OCI-LY1 (cell line): Measurements from ENCODE around the gene ZNF76.

Experiments used
- H2AFZ ChIP-seq: fragments of 200-600 bp; sonication (generic), shearing (Covaris generic); 2 replicates; pipeline ENCODE4 v1.6.0; 2014; ENCODE audit warnings: antibody characterized with exemption, mild to moderate bottlenecking, low read length
- H3F3A ChIP-seq: fragments of 200-600 bp; sonication (generic), shearing (Covaris generic); 2 replicates; pipeline ENCODE4 v1.6.0; 2014; ENCODE audit warnings: mild to moderate bottlenecking, antibody characterized with exemption, low read length, moderate library complexity; ENCODE audit not compliant: insufficient read depth
- H3K27ac ChIP-seq: fragments of 200-600 bp; sonication (generic); 2 replicates; pipeline ENCODE4 v1.5.1; 2014; ENCODE audit warnings: low read length, mixed run types, mild to moderate bottlenecking, low read depth; ENCODE audit not compliant: poor library complexity, severe bottlenecking
- H3K27me3 ChIP-seq: fragments of 200-600 bp; sonication (generic); 2 replicates; pipeline ENCODE4 v1.6.0; 2014; ENCODE audit warnings: antibody characterized with exemption, mild to moderate bottlenecking, low read length, moderate library complexity; ENCODE audit not compliant: insufficient read depth
- H3K36me3 ChIP-seq: fragments of 200-600 bp; sonication (generic); 2 replicates; pipeline ENCODE4 v1.6.1; 2014; ENCODE audit warnings: mild to moderate bottlenecking, antibody characterized with exemption, low read length, moderate library complexity, mixed read lengths; ENCODE audit not compliant: insufficient read depth
- H3K4me1 ChIP-seq: fragments of 200-600 bp; sonication (generic); 2 replicates; pipeline ENCODE4 v1.5.1; 2014; ENCODE audit warnings: mild to moderate bottlenecking, low read length, moderate library complexity; ENCODE audit not compliant: insufficient read depth, severe bottlenecking
- H3K4me2 ChIP-seq: fragments of 200-600 bp; sonication (generic), shearing (Covaris generic); 2 replicates; pipeline ENCODE4 v1.6.1; 2014; ENCODE audit warnings: low read length
- H3K4me3 ChIP-seq: fragments of 200-600 bp; sonication (generic); 2 replicates; pipeline ENCODE4 v1.5.1; 2014; ENCODE audit warnings: low read length, low read depth, mild to moderate bottlenecking, mixed read lengths; ENCODE audit not compliant: poor library complexity, severe bottlenecking
- H3K79me2 ChIP-seq: fragments of 200-600 bp; shearing (Covaris generic); 2 replicates; pipeline ENCODE4 v1.6.1; 2016; ENCODE audit warnings: mixed run types, low read length, mixed read lengths; ENCODE audit not compliant: insufficient read depth
- H3K9ac ChIP-seq: fragments of 200-600 bp; sonication (generic), shearing (Covaris generic); 2 replicates; pipeline ENCODE4 v1.6.1; 2014; ENCODE audit warnings: mild to moderate bottlenecking, low read length, mixed read lengths
- H3K9me2 ChIP-seq: fragments of 200-600 bp; sonication (generic), shearing (Covaris generic); 2 replicates; pipeline ENCODE4 v1.6.1; 2014; ENCODE audit warnings: low read depth, mild to moderate bottlenecking, low read length, mixed read lengths
- H3K9me3 ChIP-seq: fragments of 200-600 bp; shearing (Covaris generic); 2 replicates; pipeline ENCODE4 v1.6.1; 2014; ENCODE audit warnings: low read length, mixed read lengths
- H4K20me1 ChIP-seq: fragments of 200-600 bp; sonication (generic), shearing (Covaris generic); 2 replicates; pipeline ENCODE4 v1.6.0; 2016; ENCODE audit warnings: mild to moderate bottlenecking, low read length; ENCODE audit not compliant: insufficient read depth
- CTCF ChIP-seq: fragments of 200-600 bp; sonication (generic), shearing (Covaris generic); IDR thresholded peaks from 2 replicates; pipeline ENCODE4 v1.5.1; 2017; ENCODE audit warnings: mild to moderate bottlenecking, antibody characterized with exemption, low read length, moderate library complexity, mixed read lengths
- EZH2 ChIP-seq: fragments of 200-600 bp; sonication (generic), shearing (Covaris generic); IDR thresholded peaks from 2 replicates; pipeline ENCODE4 v1.8.0; 2017; ENCODE audit warnings: borderline replicate concordance, mixed run types, mild to moderate bottlenecking, antibody characterized with exemption, low read length, moderate library complexity, mixed read lengths

Gene ZNF76

GRCh38 chr6:35223396-35223795 lies 36.1 kb upstream of the ZNF76 start:
- Histone ChIP-seq H3K4me1 (no peaks in the 10 kb centered on the region), H2AFZ (no peak overlapping the region), H3K9ac (no peak overlapping the region), H3K4me2 (no peak overlapping the region), H4K20me1 (no peaks in the 10 kb centered on the region), H3K27me3 (no peaks in the 10 kb centered on the region), H3K27ac (no peak overlapping the region), H3F3A (no peaks in the 10 kb centered on the region), H3K79me2 (no peaks in the 10 kb centered on the region), H3K36me3 (no peaks in the 10 kb centered on the region), H3K9me2 (no peaks in the 10 kb centered on the region), H3K9me3 (no peaks in the 10 kb centered on the region), H3K4me3 (no peak overlapping the region)
- TF ChIP-seq CTCF (no peak), EZH2 (no peak)

- Histone ChIP-seq H3K9me2 (no peaks in the 10 kb centered on the region), H2AFZ (no peak overlapping the region), H3K4me1 (no peaks in the 10 kb centered on the region), H3K9ac (no peak overlapping the region), H3F3A (no peaks in the 10 kb centered on the region), H3K36me3 (no peaks in the 10 kb centered on the region), H3K4me2 (no peak overlapping the region), H3K79me2 (no peaks in the 10 kb centered on the region), H3K9me3 (no peaks in the 10 kb centered on the region), H3K4me3 (no peak overlapping the region), H3K27me3 (no peaks in the 10 kb centered on the region), H3K27ac (no peak overlapping the region), H4K20me1 (no peaks in the 10 kb centered on the region)
- TF ChIP-seq CTCF (no peak), EZH2 (no peak)
These were observed 34.8 kb upstream of the ZNF76 start for GRCh38 chr6:35224720-35225119.

GRCh38 chr6:35228481-35228880 lies 31.1 kb upstream of the ZNF76 start:
- no peaks in the 10 kb centered on the region for H3K9me3 ChIP-seq
- no peaks in the 10 kb centered on the region for H3F3A ChIP-seq
- no peak overlapping the region for H2AFZ ChIP-seq
- TF ChIP-seq EZH2: no peak
- H3K79me2 ChIP-seq: no peaks in the 10 kb centered on the region
- H3K4me1 ChIP-seq: no peaks in the 10 kb centered on the region
- no peak overlapping the region for H3K27ac ChIP-seq
- H3K9me2 ChIP-seq: no peaks in the 10 kb centered on the region
- no peak overlapping the region for H3K4me2 ChIP-seq
- no peak overlapping the region for H3K4me3 ChIP-seq
- H3K27me3 ChIP-seq: no peaks in the 10 kb centered on the region; the same call in 1 of the 2 replicates
- no peaks in the 10 kb centered on the region for H4K20me1 ChIP-seq
- no peaks in the 10 kb centered on the region for H3K36me3 ChIP-seq
- H3K9ac ChIP-seq: no peak overlapping the region

- no peak overlapping the region for H3K27ac ChIP-seq
- no peak overlapping the region for H3K9ac ChIP-seq
- no peak overlapping the region for H3K4me3 ChIP-seq
- no peak overlapping the region for H2AFZ ChIP-seq
- H4K20me1 ChIP-seq: no peaks in the 10 kb centered on the region
- no peak for TF ChIP-seq CTCF
- no peak for TF ChIP-seq EZH2
- H3K9me3 ChIP-seq: no peaks in the 10 kb centered on the region
- H3K27me3 ChIP-seq: no peaks in the 10 kb centered on the region; the same call in 1 of the 2 replicates
- H3K36me3 ChIP-seq: no peaks in the 10 kb centered on the region
- H3K4me1 ChIP-seq: no peaks in the 10 kb centered on the region
- no peak overlapping the region for H3K4me2 ChIP-seq
- no peaks in the 10 kb centered on the region for H3K79me2 ChIP-seq
- no peaks in the 10 kb centered on the region for H3F3A ChIP-seq
- no peaks in the 10 kb centered on the region for H3K9me2 ChIP-seq
These were observed 30.2 kb upstream of the ZNF76 start for GRCh38 chr6:35229304-35229703.
